AG09319 (cell line): ENCODE measurements around the gene RPS6KA2.

Experiments
- DNase-seq: peaks from one replicate; pipeline ENCODE4 v3.0.0-alpha.2; 2010; ENCODE audit warnings: low read depth; ENCODE audit errors: extremely low read depth
- CTCF ChIP-seq: IDR thresholded peaks from 2 replicates; pipeline ENCODE4 v1.5.1; 2011; ENCODE audit warnings: low read depth, mild to moderate bottlenecking, inconsistent platforms, low read length, moderate library complexity

Gene RPS6KA2

DNA sequence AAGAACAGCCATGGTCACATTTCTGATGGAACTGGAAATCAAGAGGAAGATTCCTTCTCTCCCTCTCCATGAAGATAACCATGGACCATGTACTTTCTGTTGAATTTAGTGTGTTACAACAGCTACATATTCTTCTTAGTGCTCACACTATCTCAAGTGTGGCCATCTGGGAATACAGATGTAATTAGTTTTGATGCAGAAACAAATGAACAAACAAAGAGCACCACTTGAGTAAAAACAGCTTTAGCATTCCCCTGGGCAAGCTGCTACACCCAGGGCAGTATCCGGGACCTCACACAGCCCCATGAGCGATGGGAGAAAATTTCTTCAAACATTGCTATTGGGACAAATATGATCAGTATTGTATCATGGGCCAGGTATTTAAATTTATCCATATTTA is 115.7 kb downstream of the RPS6KA2 start:
- TF ChIP-seq CTCF: no peak
- no peak for DNase-seq

DNA sequence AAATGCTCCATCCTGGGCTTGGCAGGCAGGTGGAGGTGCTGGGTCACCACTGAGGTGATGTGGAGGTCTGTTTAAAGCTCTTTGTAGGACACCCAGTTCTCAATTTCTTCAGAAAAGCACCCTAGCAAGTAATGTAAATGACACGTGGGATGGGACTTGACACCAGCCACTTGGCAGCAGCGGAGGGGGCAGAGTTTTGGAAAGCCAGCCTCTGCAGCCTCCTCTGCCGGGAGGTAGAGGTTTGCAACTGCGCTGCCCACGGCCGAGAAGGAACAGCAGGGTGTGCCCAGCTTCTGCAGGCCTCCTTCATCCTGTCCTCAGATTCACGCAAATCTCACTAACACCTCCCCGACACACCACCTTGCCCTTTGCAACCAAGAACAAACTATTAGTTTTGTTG is 117.9 kb downstream of the RPS6KA2 start:
- no peak for TF ChIP-seq CTCF

DNA sequence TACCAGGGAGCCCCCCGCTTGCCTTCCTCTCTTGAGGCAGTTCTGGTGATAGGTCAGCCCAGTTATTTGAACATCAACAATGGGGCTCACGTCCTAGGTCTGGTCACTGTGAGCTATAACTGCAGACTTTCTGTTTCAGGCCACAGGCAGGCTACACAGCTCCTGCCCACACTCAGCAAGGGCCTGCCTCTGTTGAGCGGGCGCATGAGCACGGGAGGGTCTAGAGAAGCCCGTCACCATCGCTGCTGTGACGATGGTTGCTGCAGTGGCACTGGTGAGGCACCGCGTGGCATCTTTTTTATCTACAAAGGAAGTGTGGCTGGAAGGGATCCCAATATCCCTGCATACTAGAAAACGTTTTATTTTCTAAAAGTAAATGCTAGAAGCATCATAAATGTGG is 118.3 kb downstream of the RPS6KA2 start:
- DNase-seq: no peak
- no peak for TF ChIP-seq CTCF

More for the DNA sequence above, 117.9 kb downstream of the RPS6KA2 start:
- no peak for DNase-seq

- DNase-seq: no peak
- no peak for TF ChIP-seq CTCF
Observed at GRCh38 chr6:166507809-166508564, 119.1 kb downstream of the RPS6KA2 start.

DNA sequence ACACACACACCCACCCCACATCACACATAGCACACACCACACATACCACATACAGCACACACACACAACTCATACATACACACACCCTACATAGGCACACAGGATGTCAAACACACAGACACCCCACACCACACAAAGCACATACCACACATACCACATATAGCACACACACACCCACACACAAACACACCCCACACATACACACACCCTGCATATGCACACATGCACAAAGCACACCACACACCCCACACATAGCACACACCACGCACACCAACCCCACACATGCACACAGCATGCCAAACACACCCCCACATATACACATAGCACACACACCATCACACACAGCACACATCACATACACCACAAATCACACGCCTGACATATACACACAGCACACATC is 119.7 kb downstream of the RPS6KA2 start:
- TF ChIP-seq CTCF: no peak
- DNase-seq: no peak

DNA sequence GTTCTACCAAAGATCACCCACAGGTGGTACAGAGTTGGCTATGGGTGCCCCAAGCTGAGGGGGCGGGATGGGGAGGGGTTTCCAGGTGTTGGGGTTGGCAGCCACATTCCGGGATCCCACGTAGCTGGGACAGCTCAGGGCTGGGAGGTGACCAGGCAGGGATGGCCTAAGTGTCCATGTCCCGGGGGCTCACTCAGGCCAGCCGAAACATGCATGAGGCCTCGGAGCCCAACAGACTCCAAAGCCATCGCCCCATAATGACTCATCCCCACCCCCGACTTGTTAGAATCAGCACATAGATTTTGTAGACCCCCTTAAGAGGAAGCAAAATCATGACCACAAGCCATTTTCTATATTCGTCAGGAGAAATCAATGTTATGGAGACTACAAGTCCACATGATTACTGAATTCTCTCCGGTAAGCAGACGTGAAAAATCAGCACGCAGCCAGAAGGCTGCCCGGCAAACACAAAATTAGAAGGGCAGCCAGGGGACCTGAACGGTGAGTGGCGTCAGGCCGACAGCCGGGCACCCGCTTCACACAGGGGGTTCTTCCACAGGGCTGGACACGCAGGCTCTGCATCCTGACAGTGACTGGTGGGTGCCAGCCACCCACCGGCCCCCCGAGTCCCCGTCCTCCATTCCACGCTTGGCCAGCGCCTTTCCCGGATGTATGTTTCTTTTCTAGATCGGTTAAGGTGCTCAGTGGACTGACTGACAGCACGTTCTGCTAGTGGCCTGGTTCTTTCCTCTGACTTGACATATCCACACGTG is 121.7 kb downstream of the RPS6KA2 start:
- no peak for TF ChIP-seq CTCF
- DNase-seq: no peak

DNA sequence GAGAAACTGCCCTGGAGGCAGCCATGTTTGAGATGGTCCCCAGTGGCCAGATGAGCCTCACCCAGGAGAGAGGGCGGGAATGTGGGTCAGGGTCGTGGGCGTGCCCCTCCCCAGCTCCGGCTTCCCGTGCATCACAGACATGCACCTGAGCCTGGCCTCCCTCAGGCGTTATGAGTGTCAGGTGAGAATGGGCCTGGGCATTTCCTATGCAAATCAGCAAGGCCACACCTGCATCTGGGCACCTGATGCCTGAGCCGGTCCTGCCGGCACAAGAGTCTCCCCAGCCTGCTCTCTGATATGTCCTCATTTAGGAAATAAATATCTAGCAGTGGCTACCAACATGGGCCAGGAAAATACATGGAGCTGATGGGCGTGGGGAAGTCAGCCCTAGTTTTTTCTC is 123.0 kb downstream of the RPS6KA2 start:
- no peak for DNase-seq
- TF ChIP-seq CTCF: no peak
